GM21528 (cell line): ENCODE measurements around the gene MINK1.
A peak's percentile ranks its signal among the peaks of the same experiment; 100 is the strongest.

Experiments
- ATAC-seq: cut with Tn5 transposase; IDR thresholded peaks from one replicate; pipeline ENCODE4 v1.9.1; 2021; ENCODE audit warnings: mild to moderate bottlenecking, moderate library complexity; ENCODE audit not compliant: unreplicated experiment, low FRiP score

MINK1 gene

DNA sequence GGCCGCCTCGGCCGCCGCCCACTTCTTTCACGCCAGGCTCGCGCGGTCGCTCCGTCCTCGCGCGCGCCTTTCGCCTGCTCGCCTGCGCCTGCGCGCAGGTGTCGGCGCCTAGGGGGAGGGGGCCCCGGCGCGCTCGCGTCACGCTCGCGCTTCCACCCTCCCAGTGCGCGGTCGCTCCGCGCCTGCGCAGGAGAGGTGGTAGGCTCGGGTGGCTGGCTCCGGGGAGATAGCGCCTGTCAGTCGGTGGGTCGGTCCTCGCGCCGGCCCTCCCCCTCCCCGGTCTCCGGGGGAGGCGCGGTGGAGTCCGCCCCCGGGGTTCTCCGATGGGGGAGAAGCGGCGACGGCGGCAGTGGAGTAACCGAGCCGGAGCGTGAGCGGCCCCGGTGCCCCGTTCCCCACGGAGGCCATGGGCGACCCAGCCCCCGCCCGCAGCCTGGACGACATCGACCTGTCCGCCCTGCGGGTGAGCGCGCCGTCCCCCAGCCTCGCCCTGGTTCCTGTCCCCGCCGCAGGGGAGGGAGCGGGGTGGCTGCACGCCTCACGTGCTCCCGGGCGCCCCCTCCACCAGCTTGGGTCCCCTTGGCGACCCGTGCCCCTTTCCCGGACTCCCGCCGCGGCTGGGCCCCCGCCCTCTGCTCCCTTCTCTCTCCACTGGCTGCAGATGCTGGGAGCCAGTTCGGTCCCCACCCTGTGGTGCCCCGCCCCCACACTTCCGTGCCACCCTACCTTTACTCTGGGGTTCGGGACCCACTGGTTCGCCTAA, at the start of gene MINK1:
Gene MINK1, plus strand, starts transcription at position 163 of the 763 bp plus-strand sequence. Its CDS starts 244 bp downstream, at position 407.
- ATAC-seq: peak; percentile 86

GRCh38 chr17:4785311-4786105, 47.6 kb upstream of the MINK1 start:
- no peak for ATAC-seq

GRCh38 chr17:4786106-4786511, 47.0 kb upstream of the MINK1 start, which contains the start of gene VMO1:
Gene VMO1, minus strand, starts transcription at chr17:4786364. Its CDS starts 12 bp downstream, at chr17:4786352.
- ATAC-seq: no peak

DNA sequence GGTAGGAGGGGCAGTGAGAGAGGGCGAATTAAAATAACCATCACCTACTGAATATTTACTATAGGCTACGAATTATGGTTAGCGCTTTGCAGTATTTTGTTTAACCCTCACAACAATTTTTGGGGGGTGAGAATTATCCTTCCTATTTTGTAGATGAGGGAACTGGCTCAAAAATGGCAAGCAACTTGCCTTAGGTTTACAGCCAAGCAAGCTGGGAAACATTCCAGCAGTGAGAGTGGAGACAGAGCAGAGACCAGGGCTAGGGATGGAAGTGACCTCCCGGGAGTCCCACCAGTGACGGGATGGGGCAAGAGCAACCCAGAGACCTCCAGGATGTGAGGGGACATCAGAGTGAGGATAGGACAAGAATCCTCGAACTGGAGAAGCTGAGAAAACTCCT, 46.6 kb upstream of the MINK1 start:
- no peak for ATAC-seq

GRCh38 chr17:4788159-4788806, 44.9 kb upstream of the MINK1 start:
- ATAC-seq: no peak

- ATAC-seq: no peak
These were observed 44.1 kb upstream of the MINK1 start, which contains the start of gene GLTPD2 for GRCh38 chr17:4788807-4789700. Gene GLTPD2, plus strand, starts transcription at chr17:4788964. Its CDS starts 48 bp downstream, at chr17:4789012.

- ATAC-seq: no peak
These were observed 43.5 kb upstream of the MINK1 start for GRCh38 chr17:4789701-4789950.

DNA sequence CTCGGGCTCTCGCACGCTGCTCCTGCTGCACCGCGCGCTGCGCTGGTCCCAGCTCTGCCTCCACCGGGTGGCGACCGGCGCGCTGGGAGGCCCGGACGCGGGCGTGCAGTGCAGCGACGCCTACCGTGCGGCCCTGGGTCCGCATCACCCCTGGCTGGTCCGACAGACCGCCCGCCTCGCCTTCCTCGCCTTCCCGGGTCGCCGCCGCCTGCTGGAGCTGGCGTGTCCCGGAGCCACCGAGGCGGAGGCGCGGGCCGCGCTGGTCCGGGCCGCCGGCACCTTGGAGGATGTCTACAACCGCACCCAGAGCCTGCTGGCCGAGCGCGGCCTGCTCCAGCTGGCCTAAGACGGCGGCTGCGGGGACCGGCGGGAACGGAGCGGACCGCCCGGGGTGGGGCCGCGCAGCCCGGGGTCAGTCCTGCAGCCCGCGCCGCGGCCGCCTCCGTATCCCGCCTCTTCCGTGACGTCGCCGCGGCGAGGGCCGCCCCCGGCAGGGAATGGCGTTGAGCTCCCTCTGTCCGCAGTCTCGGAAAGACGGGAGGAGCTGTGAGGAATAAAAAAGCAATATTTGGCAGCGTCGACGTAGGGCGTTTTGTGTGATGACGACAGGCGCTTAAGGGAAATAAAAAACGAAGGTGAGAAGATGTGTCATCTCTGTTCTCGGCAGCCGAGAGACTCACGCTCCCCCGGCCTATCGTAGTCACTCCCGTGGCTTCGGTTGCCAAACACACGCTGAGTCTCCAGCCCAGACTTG, 43.0 kb upstream of the MINK1 start:
- peak; percentile 81 for ATAC-seq

DNA sequence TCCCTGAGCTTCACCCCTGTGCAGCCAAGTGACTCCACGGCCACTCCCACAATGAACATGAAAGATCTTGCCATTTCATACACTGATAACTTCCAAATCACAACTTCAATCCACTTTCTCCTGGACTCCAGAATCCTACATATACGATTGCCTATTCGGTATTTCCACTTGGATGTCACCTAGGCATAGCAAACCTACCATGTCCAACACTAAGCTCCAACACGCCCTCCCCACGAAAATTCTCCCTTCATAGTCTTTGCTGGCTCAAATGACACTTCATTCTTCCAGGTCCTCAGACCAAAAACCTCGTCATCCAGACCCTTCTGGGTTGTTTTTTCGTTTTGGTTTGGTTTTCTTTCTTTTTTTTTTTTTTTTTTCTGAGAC, 42.4 kb upstream of the MINK1 start:
- ATAC-seq: no peak

GRCh38 chr17:4795168-4795567, 38.0 kb upstream of the MINK1 start:
- no peak for ATAC-seq

DNA sequence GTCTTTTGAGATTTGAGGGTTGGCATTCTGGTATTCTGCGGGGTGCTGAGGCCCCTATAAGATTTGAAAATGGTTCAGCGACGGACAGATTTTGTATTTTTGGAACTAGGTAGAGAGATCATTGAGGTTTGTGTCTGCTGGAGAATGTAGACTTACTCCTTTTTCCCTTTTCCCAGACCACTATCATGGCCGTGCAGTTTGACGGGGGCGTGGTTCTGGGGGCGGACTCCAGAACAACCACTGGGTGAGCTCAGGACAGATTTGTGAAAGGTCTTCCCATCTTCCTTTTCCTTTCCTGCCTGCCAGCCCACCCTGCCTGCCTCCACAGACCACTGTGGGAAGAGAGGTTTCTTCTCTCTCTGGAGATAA, 36.6 kb upstream of the MINK1 start:
- no peak for ATAC-seq

DNA sequence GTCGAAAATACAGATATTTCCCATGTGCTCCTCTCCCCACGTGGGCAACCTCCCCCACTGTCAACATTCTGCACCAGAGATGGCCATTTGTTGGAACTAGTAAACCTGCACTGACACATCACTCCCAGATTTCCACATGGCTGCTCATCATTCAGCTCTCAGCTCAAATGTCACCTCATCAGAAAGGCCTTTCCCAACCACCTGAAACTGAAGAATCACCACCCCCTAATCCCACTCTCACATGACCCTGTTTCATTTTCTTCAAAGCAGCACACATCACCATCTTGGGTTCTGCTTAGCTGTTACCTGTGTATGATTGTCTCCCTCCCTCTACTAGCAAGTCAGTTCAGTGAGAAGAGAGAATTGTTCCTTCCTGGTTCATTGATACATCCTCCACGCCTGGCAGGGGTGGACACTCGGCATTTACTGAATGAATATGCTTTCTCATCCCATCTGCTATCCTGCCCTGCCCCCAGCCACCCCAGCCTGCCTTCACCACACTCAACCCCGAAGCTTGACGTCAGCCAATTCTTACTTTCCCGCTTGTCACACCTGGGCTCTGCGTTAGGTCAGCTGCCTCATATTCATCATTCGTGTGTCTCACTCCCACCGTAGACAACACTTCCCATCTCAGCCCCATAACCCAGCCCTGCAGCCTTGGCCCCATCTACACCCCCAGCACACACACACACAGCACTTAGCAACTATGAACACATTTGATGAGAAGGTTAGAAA, 32.5 kb upstream of the MINK1 start:
- no peak for ATAC-seq

DNA sequence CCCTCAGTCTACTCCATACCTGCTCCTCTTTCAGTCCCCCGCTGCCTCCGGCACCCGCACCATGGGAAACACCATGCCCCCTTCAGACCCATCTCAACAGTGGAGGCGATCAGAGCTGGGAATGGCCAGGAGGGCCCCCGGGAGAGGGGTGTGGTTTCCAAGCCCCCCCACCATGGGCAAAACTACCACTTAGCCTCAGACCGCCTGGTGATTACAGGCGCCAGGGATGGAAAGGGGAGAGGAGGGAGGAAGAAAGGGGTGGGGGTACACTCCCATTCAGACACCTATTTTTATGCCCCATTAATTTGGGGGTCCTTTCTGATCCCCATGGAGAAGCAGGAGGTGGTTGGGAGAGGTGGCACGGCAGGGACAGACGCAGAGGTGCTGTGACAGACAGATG, 30.9 kb upstream of the MINK1 start, which contains the start of gene C17orf114:
Gene C17orf114, minus strand, starts transcription at position 101 of the 400 bp plus-strand sequence.
- ATAC-seq: no peak

DNA sequence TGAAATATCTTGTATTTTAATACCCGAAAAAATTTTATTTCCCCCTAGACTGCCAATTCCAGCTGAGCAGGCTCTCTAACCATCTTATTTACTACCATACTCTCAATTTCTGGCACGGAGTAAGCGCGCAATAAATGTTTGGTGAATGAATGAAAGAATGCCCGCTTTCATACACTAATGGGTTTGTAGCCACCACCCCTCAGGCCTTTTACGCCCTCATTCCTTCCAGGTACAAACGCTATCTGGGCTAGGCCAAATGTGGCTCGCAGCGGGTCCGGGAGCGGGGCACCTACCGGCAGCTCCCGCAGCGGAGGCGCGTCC, 26.7 kb upstream of the MINK1 start:
- peak; percentile 26 for ATAC-seq

DNA sequence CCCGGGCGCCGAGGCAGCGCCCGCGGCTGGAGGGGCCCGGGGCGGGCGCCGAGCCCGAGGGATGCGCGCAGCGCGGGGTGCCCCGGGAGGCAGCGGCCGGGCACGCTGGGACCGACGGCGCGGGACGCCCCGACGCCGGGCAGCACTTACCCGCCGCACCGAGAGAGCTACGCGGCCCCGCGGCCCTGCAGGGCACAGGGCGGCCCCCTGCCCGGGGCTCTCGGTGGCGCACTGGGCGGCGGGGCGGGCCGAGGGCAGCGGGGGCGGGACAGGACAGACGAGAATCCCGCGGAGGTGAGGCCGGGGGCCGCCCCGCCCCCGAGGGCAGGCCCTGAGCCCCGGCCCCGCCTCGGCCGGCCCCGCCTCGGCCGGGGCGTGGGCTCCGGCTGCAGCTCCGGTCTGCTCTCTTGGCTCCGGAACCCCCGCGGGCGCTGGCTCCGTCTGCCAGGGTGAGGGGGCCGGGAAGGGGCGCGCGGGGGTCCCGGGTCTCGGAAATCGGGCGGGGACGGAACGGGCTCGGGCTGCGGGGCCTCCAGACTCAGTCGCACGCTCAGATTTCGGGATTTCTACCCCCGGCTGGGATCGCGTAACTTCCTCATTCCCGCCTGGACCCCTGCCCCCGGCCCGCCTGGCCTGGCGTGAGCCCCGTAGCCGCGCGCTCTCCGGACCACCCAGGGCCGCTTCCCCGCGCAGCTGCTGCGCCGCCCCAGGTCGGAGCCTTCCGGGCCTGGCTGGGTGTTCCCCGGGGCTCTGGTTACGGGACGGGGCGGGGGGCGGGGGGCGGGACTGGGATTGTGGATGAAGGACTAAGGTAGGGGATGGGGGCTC, 26.1 kb upstream of the MINK1 start, which contains the start of gene PLD2:
Gene PLD2, plus strand, starts transcription at position 376 of the 828 bp plus-strand sequence. CDS start 621 bp downstream, outside the sequence.
- ATAC-seq: peak; percentile 84

DNA sequence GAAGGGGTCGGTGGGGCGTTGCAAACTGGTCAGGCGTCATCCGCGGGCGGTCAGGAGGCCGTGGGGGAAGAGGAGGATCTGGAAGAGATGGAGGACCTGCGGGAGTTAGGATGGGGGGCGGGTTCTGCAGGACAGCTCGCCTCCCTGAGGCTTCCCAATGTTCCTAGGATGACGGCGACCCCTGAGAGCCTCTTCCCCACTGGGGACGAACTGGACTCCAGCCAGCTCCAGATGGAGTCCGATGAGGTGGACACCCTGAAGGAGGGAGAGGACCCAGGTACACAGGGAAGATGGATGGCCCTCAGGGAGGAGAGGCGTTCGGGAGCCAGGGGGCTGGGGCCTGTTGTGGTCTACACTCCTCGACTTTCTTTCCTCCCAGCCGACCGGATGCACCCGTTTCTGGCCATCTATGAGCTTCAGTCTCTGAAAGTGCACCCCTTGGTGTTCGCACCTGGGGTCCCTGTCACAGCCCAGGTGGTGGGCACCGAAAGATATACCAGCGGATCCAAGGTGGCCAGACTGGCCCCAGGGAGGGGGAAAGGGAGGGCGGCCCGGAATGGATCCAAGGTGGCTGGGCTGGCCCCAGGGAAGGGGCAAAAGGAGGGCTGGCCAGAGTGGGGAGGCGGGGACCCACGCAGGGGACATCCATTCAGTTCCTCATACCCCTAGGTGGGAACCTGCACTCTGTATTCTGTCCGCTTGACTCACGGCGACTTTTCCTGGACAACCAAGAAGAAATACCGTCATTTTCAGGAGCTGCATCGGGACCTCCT, 25.3 kb upstream of the MINK1 start:
- no peak for ATAC-seq

GRCh38 chr17:4808378-4808767, 24.8 kb upstream of the MINK1 start:
- ATAC-seq: no peak
